Kidney glomerular epithelial cell (primary cell): Measurements from ENCODE around the gene EVA1B.

Source experiments
- DNase-seq: peaks from one replicate; lab custom pipeline; 2025; lab: John Stamatoyannopoulos, UW

Gene EVA1B

GRCh38 chr1:36279110-36279788, 44.2 kb downstream of the EVA1B start:
- DNase-seq: no peak

GRCh38 chr1:36276688-36277087, 46.8 kb downstream of the EVA1B start:
- DNase-seq: no peak

- DNase-seq: no peak
These were observed 49.2 kb downstream of the EVA1B start for GRCh38 chr1:36274201-36274600.

GRCh38 chr1:36273024-36273423, 50.4 kb downstream of the EVA1B start:
- DNase-seq: no peak
